GM23338 (cell line): Measurements from ENCODE around the gene SETD1A. TPM values are rescaled to one million over a fixed set of nuclear protein-coding genes. Genes with fewer than 3 reads are reported as not detected.

Experiments used
- ATAC-seq: fragments of 200-7000 bp; cut with Tn5 transposase; 3 replicates; pipeline ENCODE4 v1.9.1; 2020
- DNase-seq: peaks from one replicate; pipeline ENCODE4 v3.0.0-alpha.2; 2015; ENCODE audit warnings: low spot score
- H2AFZ ChIP-seq: fragments of 200-600 bp; sonication (generic); 2 replicates; pipeline ENCODE4 v1.8.0; 2016; ENCODE audit warnings: antibody characterized with exemption, mild to moderate bottlenecking, moderate library complexity
- H3F3A ChIP-seq: fragments of 200-600 bp; sonication (generic); replicated peaks from 2 replicates; pipeline ENCODE4 v1.8.0; 2017; ENCODE audit warnings: antibody characterized with exemption, mixed run types, low read depth
- H3K27ac ChIP-seq: fragments of 200-600 bp; sonication (generic); 2 replicates; pipeline ENCODE4 v1.6.1; 2016; ENCODE audit warnings: low read depth
- H3K27me3 ChIP-seq: fragments of 200-600 bp; sonication (generic); 2 replicates; pipeline ENCODE4 v1.8.0; 2016; ENCODE audit warnings: mild to moderate bottlenecking, mixed run types, moderate library complexity; ENCODE audit not compliant: insufficient read depth
- H3K36me3 ChIP-seq: fragments of 200-600 bp; sonication (generic); 2 replicates; pipeline ENCODE4 v1.8.0; 2016; ENCODE audit warnings: mild to moderate bottlenecking; ENCODE audit not compliant: insufficient read depth
- H3K4me1 ChIP-seq: fragments of 200-600 bp; sonication (generic); 2 replicates; pipeline ENCODE4 v1.8.0; 2016; ENCODE audit warnings: mild to moderate bottlenecking, moderate library complexity; ENCODE audit not compliant: insufficient read depth
- H3K4me2 ChIP-seq: fragments of 200-600 bp; sonication (generic); 2 replicates; pipeline ENCODE4 v1.7.1; 2017; ENCODE audit warnings: mixed run types
- H3K4me3 ChIP-seq: fragments of 200-600 bp; sonication (generic); 2 replicates; pipeline ENCODE4 v1.6.1; 2016; ENCODE audit warnings: mixed run types
- H3K79me2 ChIP-seq: fragments of 200-600 bp; sonication (generic); replicated peaks from 2 replicates; pipeline ENCODE4 v1.8.0; 2017; ENCODE audit warnings: mild to moderate bottlenecking; ENCODE audit not compliant: insufficient read depth
- H3K9me2 ChIP-seq: fragments of 200-600 bp; sonication (generic); 2 replicates; pipeline ENCODE4 v1.8.0; 2017; ENCODE audit not compliant: insufficient read depth
- H4K20me1 ChIP-seq: fragments of 200-600 bp; sonication (generic); replicated peaks from 2 replicates; pipeline ENCODE4 v1.8.0; 2017; ENCODE audit warnings: mild to moderate bottlenecking; ENCODE audit not compliant: insufficient read depth
- H3K27ac Mint-ChIP-seq: 2 replicates; pipeline ENCODE4 v1.8.0; 2020; ENCODE audit warnings: inconsistent platforms, mild to moderate bottlenecking, moderate library complexity, mixed read lengths
- H3K27me3 Mint-ChIP-seq: 3 replicates; pipeline ENCODE4 v1.8.0; 2022; ENCODE audit warnings: low read depth, mild to moderate bottlenecking, moderate library complexity, mixed read lengths, inconsistent platforms; ENCODE audit not compliant: insufficient read depth, poor library complexity
- H3K36me3 Mint-ChIP-seq: 3 replicates; pipeline ENCODE4 v1.8.0; 2021; ENCODE audit warnings: low read depth, mild to moderate bottlenecking, inconsistent platforms, moderate library complexity, mixed read lengths
- H3K4me1 Mint-ChIP-seq: 3 replicates; pipeline ENCODE4 v1.8.0; 2020; ENCODE audit warnings: mild to moderate bottlenecking, inconsistent platforms, mixed read lengths
- H3K4me3 Mint-ChIP-seq: 3 replicates; pipeline ENCODE4 v1.8.0; 2021; ENCODE audit warnings: moderate library complexity, mild to moderate bottlenecking, inconsistent platforms, mixed read lengths
- H3K9me3 Mint-ChIP-seq: 3 replicates; pipeline ENCODE4 v1.8.0; 2020; ENCODE audit warnings: moderate library complexity, mild to moderate bottlenecking, inconsistent platforms, mixed read lengths
- CREB1 ChIP-seq: fragments of 250-450 bp; sonication (Bioruptor Pico); IDR thresholded peaks from 2 replicates; pipeline ENCODE4 v1.5.0; 2020; ENCODE audit warnings: low read depth, mild to moderate bottlenecking, moderate library complexity
- CTCF ChIP-seq, 2 experiments: fragments of 200-600 bp in 1 of 2; sonication (generic) in 1 of 2; conservative IDR thresholded peaks; 2 replicates each; pipeline versions ENCODE4 v1.5.1 to v1.6.1; 2016 to 2017; ENCODE audit warnings: antibody characterized with exemption in 2 of 2, low read depth in 2 of 2, mild to moderate bottlenecking in 2 of 2, moderate library complexity in 1 of 2
- ETS1 ChIP-seq: IDR thresholded peaks from 2 replicates; pipeline ENCODE4 v1.6.1; 2016; ENCODE audit warnings: antibody characterized with exemption
- EZH2 ChIP-seq: fragments of 200-600 bp; sonication (generic); IDR thresholded peaks from one replicate; pipeline ENCODE4 v1.8.0; 2017; ENCODE audit warnings: antibody characterized with exemption, mild to moderate bottlenecking, low read depth; ENCODE audit not compliant: unreplicated experiment
- EZH2phosphoT487 ChIP-seq: fragments of 200-600 bp; sonication (generic); IDR thresholded peaks from one replicate; pipeline ENCODE4 v1.8.1; 2018; ENCODE audit warnings: antibody characterized with exemption; ENCODE audit not compliant: unreplicated experiment
- POLR2AphosphoS5 ChIP-seq: IDR thresholded peaks from 2 replicates; pipeline ENCODE4 v1.6.1; 2016; ENCODE audit warnings: antibody characterized with exemption, low read depth
- ZNF114 ChIP-seq: fragments of 250-450 bp; sonication (Bioruptor Pico); IDR thresholded peaks from 2 replicates; pipeline ENCODE4 v1.5.0; 2020; ENCODE audit warnings: mild to moderate bottlenecking, moderate library complexity
- ZNF331 ChIP-seq: fragments of 250-450 bp; sonication (Bioruptor Pico); IDR thresholded peaks from 2 replicates; pipeline ENCODE4 v1.5.0; 2020; ENCODE audit warnings: low read depth, mild to moderate bottlenecking, moderate library complexity
- polyA plus RNA-seq: library from polyadenylated mRNA; unstranded; fragments of >200 nt; fragmentation: Nextera tagmentation; extraction: Ambion mirVana; gene quantifications from 2 replicates; pipeline ENCODE4 v1.2.1, GENCODE V29; 2016
- total RNA-seq: library from RNA; depleted of rRNA; stranded (reverse); fragments of >200 nt; shearing (Covaris generic); gene quantifications from 2 replicates; pipeline ENCODE4 v1.2.3, GENCODE V29; 2014

The SETD1A gene
- total and polyA plus RNA-seq, 2 experiments from 2014 or later: 10.8 to 21.9 TPM

GRCh38 chr16:30971298-30971697, 13.7 kb downstream of the SETD1A start:
- no peak for ATAC-seq
- Mint-ChIP-seq H3K4me3 (no peak overlapping the region), H3K27ac (no peak overlapping the region), H3K9me3 (no peaks in the 10 kb centered on the region), H3K4me1 (no peaks in the 10 kb centered on the region; the same call in 2 of the 3 replicates), H3K36me3 (peaks cover 86% of the 10 kb centered on the region), H3K27me3 (peaks cover 11% of the 10 kb centered on the region)
- no peaks in the 10 kb centered on the region for H3K4me1 ChIP-seq
- TF ChIP-seq ZNF114 (CRISPR knock-in tag) (no peak), EZH2 (no peak), POLR2AphosphoS5 (no peak), CREB1 (CRISPR knock-in tag) (no peak), EZH2phosphoT487 (no peak), ZNF331 (CRISPR knock-in tag) (no peak)
- H3K9me2 ChIP-seq: no peaks in the 10 kb centered on the region
- H3K27me3 ChIP-seq: no peaks in the 10 kb centered on the region
- no peak overlapping the region for H3K4me2 ChIP-seq
- H2AFZ ChIP-seq: no peak overlapping the region
- no peaks in the 10 kb centered on the region for H3K79me2 ChIP-seq
- no peak overlapping the region for H3K4me3 ChIP-seq
- DNase-seq: no peak
- peaks cover 50% of the 10 kb centered on the region for H3K36me3 ChIP-seq
- H3F3A ChIP-seq: 0 out of 2 replicates have a peak, but pooled peaks cover 3% of the 10 kb centered on the region
- no peak overlapping the region for H3K27ac ChIP-seq
- no peaks in the 10 kb centered on the region for H4K20me1 ChIP-seq

GRCh38 chr16:30972872-30973271, 15.3 kb downstream of the SETD1A start:
- ATAC-seq (peak; percentile 64), DNase-seq (peak; percentile 54)
- Histone ChIP-seq H3K9me2 (no peaks in the 10 kb centered on the region), H3K4me1 (no peaks in the 10 kb centered on the region), H3K79me2 (no peaks in the 10 kb centered on the region), H3K27me3 (no peaks in the 10 kb centered on the region), H4K20me1 (peaks cover 8% of the 10 kb centered on the region), H3F3A (peaks cover 3% of the 10 kb centered on the region; the same call in 1 of the 2 replicates), H3K27ac (no peak overlapping the region), H3K36me3 (peaks cover 42% of the 10 kb centered on the region), H2AFZ (no peak overlapping the region), H3K4me2 (no peak overlapping the region), H3K4me3 (no peak overlapping the region)
- peaks cover 22% of the 10 kb centered on the region for H3K27me3 Mint-ChIP-seq
- H3K9me3 Mint-ChIP-seq: no peaks in the 10 kb centered on the region
- no peak overlapping the region for H3K4me3 Mint-ChIP-seq
- peaks cover 81% of the 10 kb centered on the region for H3K36me3 Mint-ChIP-seq
- H3K4me1 Mint-ChIP-seq: no peaks in the 10 kb centered on the region; the same call in 2 of the 3 replicates
- H3K27ac Mint-ChIP-seq: peak overlapping the region; percentile 69
- TF ChIP-seq CTCF (conservative IDR thresholded peaks at IDR 0.05; ENCODE audit: low read depth in 2 of 2): peak in 1 of 2 experiments; percentile 18; a peak in 1 of 4 replicates
- no peak for TF ChIP-seq ETS1
